Heart left ventricle (tissue), 16 donors: ENCODE results near the gene KCND3. TPM values are rescaled to one million over a fixed set of nuclear protein-coding genes. Genes with fewer than 3 reads are reported as not detected.
"Not testable (repeated sequence)": the region's sequence is repeated elsewhere in the genome, so short reads cannot be mapped to it uniquely, and the experiment has no call there.

ENCODE experiments used
- ATAC-seq, 4 donors: fragments of 200-7000 bp; cut with Tn5 transposase; one replicate each; pipeline ENCODE4 v1.9.1; 2020 to 2022; ENCODE audit warnings: moderate library complexity in 4 of 4, mild to moderate bottlenecking in 3 of 4, moderate number of reproducible peaks in 1 of 4
- DNase-seq, 5 donors: peaks; one replicate each; pipeline ENCODE4 v3.0.0-alpha.2; 2020
- H3K27ac ChIP-seq, 12 donors: fragments of 200-600 bp; sonication (generic) in 4 of 12; one replicate each; pipeline versions ENCODE4 v1.5.0 to v1.8.0; 2016 to 2022; ENCODE audit warnings: mild to moderate bottlenecking in 2 of 12
- H3K27me3 ChIP-seq, 9 donors: fragments of 200-600 bp; sonication (generic) in 2 of 9; one replicate each; pipeline versions ENCODE4 v1.5.1 to v1.8.0; 2016 to 2022; ENCODE audit warnings: mild to moderate bottlenecking in 3 of 9
- H3K36me3 ChIP-seq, 9 donors: fragments of 200-600 bp; sonication (generic) in 2 of 9; one replicate each; pipeline versions ENCODE4 v1.5.0 to v1.8.0; 2018 to 2022; ENCODE audit warnings: mild to moderate bottlenecking in 2 of 9
- H3K4me1 ChIP-seq, 12 donors: fragments of 200-600 bp; sonication (generic) in 4 of 12; one replicate each; pipeline versions ENCODE4 v1.5.0 to v1.8.0; 2016 to 2022; ENCODE audit warnings: mild to moderate bottlenecking in 3 of 12
- H3K4me3 ChIP-seq, 12 donors: fragments of 200-600 bp; sonication (generic) in 4 of 12; one replicate each; pipeline versions ENCODE4 v1.5.0 to v1.8.0; 2017 to 2022; ENCODE audit warnings: mild to moderate bottlenecking in 9 of 12, moderate library complexity in 4 of 12
- H3K9me3 ChIP-seq, 12 donors: fragments of 200-600 bp; sonication (generic) in 4 of 12; one replicate each; pipeline versions ENCODE4 v1.5.0 to v1.8.0; 2016 to 2022; ENCODE audit warnings: mild to moderate bottlenecking in 1 of 12
- POLR2A ChIP-seq, 2 donors: fragments of 450-650 bp; IDR thresholded peaks; one replicate each; pipeline ENCODE4 v1.6.1; 2017; ENCODE audit warnings: antibody characterized with exemption in 2 of 2, mild to moderate bottlenecking in 2 of 2, moderate library complexity in 2 of 2
- WGBS, 4 donors: extraction: QIAGEN DNeasy Blood & Tissue Kit in 2 of 4; methylation state at CpG; one replicate each; pipeline versions ENCODE4 v1.1.5 to v1.1.7; 2013 to 2018; 5-methylcytosine and 5-hydroxymethylcytosine counted together
- intact Hi-C, 10 donors: fragments of 100-400 bp; cut with DNase I; formaldehyde crosslinking; loops; one replicate each; pipeline versions ENCODE4 v1.11.1 to v1.14.2; 2022
- polyA plus RNA-seq, 2 donors: library from polyadenylated mRNA; stranded (reverse); fragments of 200-250 nt; gene quantifications; one replicate each; pipeline ENCODE4 v1.2.3, GENCODE V29; 2013
- total RNA-seq, 9 donors: library from RNA; depleted of rRNA in 2 of 9; stranded (reverse); fragments of >200 nt in 2 of 9; fragmentation: NEBNext Ultra II Directional in 3 of 9; extraction: Animal tissue kit (Norgen Biotek cat#: 25700) in 3 of 9; gene quantifications; one replicate each; pipeline versions ENCODE4 v1.1.0 to v1.2.4, GENCODE V29; 2016 to 2023
- TF ChIP-seq, protein P1 (sequence below), 12 donors: fragments of 200-600 bp; sonication (generic) in 4 of 12; IDR thresholded peaks; one replicate each; pipeline versions ENCODE4 v1.5.0 to v1.8.0; 2018 to 2022; ENCODE audit warnings: antibody characterized with exemption in 12 of 12, mild to moderate bottlenecking in 5 of 12
- donor health status: ischemic (EF 13 %, LVEDD 7.1; RV severe dilation, severe dysfunction).
- donor health status: healthy with polysubstance abuse.
- donor health status: DM: no; HTN: yes; CAD: no.
- donor health status: DM: no; HTN: no; CAD: no.
- donor health status: ischemic (EF 25% LVEDD 6.9; RV normal size, moderate dysfunction).
- donor health status: ischemic (EF 25% LVEDD 5.7; RV mildly dilated, moderate dysfunction).
- donor health status: healthy.
- donor health status: DM: yes; HTN: yes; CAD: no.
- donor health status: ischemic (EF 35%, LVEDD 5.7; RV mildly dilated, moderate dysfunction).
- donor health status: nonischemic (EF 11% LVEDD 7.7; RV severe dilation, severe dysfunction).
- donor health status: DM: yes; HTN: yes; CAD: no.
- donor health status: PGD.
- donor health status: ischemic (EF 29% LVEDD 5.4; RV normal size, mild dysfunction).
- donor health status: nonischemic (EF 23%, LVEDD 6.1; RV moderate dilation, normal function).

Gene KCND3
- total and polyA plus RNA-seq, 11 donors: 7.2 to 23.0 (median 15.3) TPM

DNA sequence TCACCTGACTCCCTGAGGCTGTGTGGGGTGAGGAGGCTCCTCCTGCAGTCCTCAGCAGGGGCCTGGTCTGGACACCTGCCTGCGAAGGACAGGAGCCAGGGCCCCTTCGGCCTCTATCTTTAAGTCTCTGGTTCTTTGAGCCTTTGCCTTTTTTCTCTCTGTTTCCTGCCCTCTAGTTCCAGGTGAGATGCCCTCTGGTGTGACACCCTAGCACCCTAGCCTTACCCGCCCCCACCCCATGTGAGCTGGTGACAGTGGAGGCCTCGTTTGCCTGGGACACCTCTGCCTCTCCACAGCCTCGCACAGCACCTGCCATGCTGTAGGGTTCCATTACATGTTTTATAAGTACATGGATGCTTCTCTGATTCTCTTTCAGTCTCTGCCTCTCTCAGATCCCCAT, 186.5 kb downstream of the KCND3 start:
- intact Hi-C loops: loop anchor here in 6 of 10 donors (5.0 to 10.0 kb wide), 4 partner anchors 82 to 192 kb away; no protein-coding TSS in a partner anchor
- no peak for TF ChIP-seq POLR2A (IDR thresholded peaks at IDR 0.05)
- TF ChIP-seq, protein P1, sequence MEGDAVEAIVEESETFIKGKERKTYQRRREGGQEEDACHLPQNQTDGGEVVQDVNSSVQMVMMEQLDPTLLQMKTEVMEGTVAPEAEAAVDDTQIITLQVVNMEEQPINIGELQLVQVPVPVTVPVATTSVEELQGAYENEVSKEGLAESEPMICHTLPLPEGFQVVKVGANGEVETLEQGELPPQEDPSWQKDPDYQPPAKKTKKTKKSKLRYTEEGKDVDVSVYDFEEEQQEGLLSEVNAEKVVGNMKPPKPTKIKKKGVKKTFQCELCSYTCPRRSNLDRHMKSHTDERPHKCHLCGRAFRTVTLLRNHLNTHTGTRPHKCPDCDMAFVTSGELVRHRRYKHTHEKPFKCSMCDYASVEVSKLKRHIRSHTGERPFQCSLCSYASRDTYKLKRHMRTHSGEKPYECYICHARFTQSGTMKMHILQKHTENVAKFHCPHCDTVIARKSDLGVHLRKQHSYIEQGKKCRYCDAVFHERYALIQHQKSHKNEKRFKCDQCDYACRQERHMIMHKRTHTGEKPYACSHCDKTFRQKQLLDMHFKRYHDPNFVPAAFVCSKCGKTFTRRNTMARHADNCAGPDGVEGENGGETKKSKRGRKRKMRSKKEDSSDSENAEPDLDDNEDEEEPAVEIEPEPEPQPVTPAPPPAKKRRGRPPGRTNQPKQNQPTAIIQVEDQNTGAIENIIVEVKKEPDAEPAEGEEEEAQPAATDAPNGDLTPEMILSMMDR (IDR thresholded peaks at IDR 0.05): no peak
- no peaks in the 10 kb centered on the region for H3K36me3 ChIP-seq
- WGBS, 4 donors: 85 to 89% (median 87%) methylated on average over 5 of the region's 5 CpGs
- H3K27me3 ChIP-seq: no peaks in the 10 kb centered on the region
- DNase-seq (no peak), ATAC-seq (no peak)
- H3K4me3 ChIP-seq: no peak overlapping the region
- no peaks in the 10 kb centered on the region for H3K9me3 ChIP-seq
- peaks cover 0 to 31% (median 8%) of the 10 kb centered on the region in 12 donors for H3K4me1 ChIP-seq
- H3K27ac ChIP-seq: peak overlapping the region in 4 of 12 donors; percentile 63 to 86 (median 80)

- ATAC-seq (peak; percentile 45 to 82 (median 80)), DNase-seq (peak in 4 of 5 donors; percentile 21 to 81 (median 50))
- TF ChIP-seq, protein P1 (IDR thresholded peaks at IDR 0.05): no peak
- no peak for TF ChIP-seq POLR2A (IDR thresholded peaks at IDR 0.05)
- Histone ChIP-seq H3K4me1 (peaks cover 0 to 31% (median 8%) of the 10 kb centered on the region in 12 donors), H3K27ac (peak overlapping the region in 9 of 12 donors; percentile 20 to 86 (median 64)), H3K27me3 (no peaks in the 10 kb centered on the region), H3K36me3 (no peaks in the 10 kb centered on the region), H3K9me3 (no peaks in the 10 kb centered on the region), H3K4me3 (no peak overlapping the region)
- intact Hi-C loops: loop anchor here in 6 of 10 donors (5.0 to 10.0 kb wide), 4 partner anchors 83 to 193 kb away; no protein-coding TSS in a partner anchor
- WGBS, 4 donors: 51 to 65% (median 58%) methylated on average over 6 of the region's 6 CpGs
Measured at GRCh38 chr1:111802110-111802509, 187.4 kb downstream of the KCND3 start.

GRCh38 chr1:111801071-111801850, 188.2 kb downstream of the KCND3 start:
- WGBS, 4 donors: 57 to 77% (median 65%) methylated on average over 13 of the region's 13 CpGs

DNA sequence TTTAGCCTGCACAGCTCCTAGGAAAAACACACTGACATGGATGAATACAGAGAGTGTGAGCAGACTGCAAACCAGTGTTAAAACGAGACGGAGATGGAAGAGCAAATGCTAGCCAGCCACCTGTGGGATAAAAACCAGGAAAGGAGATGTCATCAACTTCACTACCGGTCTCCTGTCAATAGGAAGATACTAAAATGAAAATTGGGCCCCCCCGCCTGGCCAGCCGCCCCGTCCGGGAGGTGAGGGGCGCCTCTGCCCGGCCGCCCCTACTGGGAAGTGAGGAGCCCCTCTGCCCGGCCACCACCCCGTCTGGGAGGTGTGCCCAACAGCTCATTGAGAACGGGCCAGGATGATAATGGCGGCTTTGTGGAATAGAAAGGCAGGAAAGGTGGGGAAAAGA, 189.7 kb downstream of the KCND3 start:
- H3K27ac ChIP-seq, H3K36me3 ChIP-seq, DNase-seq, H3K27me3 ChIP-seq, ATAC-seq, H3K9me3 ChIP-seq, H3K4me3 ChIP-seq: not testable (repeated sequence)
- intact Hi-C loops: loop anchor here (5.0 to 10.0 kb wide), 6 partner anchors 85 to 538 kb away; no protein-coding TSS in a partner anchor
- WGBS, 4 donors: 86 to 91% (median 91%) methylated on average over 8 to 14 of the region's 14 CpGs
- H3K4me1 ChIP-seq: peaks cover 0 to 31% (median 8%) of the 10 kb centered on the region in 12 donors

More at GRCh38 chr1:111801071-111801850, 188.2 kb downstream of the KCND3 start:
- TF ChIP-seq, protein P1 (IDR thresholded peaks at IDR 0.05): peak in 4 of 12 donors; percentile 8 to 32 (median 12)
- TF ChIP-seq POLR2A (IDR thresholded peaks at IDR 0.05): no peak
- ATAC-seq (peak; percentile 88 to 93 (median 90)), DNase-seq (peak in 4 of 5 donors; percentile 57 to 85 (median 70))
- Histone ChIP-seq H3K36me3 (no peaks in the 10 kb centered on the region), H3K9me3 (no peaks in the 10 kb centered on the region), H3K27ac (peak overlapping the region in 10 of 12 donors; percentile 20 to 86 (median 64)), H3K4me3 (no peak overlapping the region), H3K27me3 (no peaks in the 10 kb centered on the region), H3K4me1 (peaks cover 0 to 31% (median 8%) of the 10 kb centered on the region in 12 donors)
- intact Hi-C loops: loop anchor here in 6 of 10 donors (1.0 to 10.0 kb wide), 6 partner anchors 84 to 194 kb away; no protein-coding TSS in a partner anchor
